ENCODE measurements around the gene STK11. TPM values are rescaled to one million over a fixed set of nuclear protein-coding genes. Genes with fewer than 3 reads are reported as not detected.

Gene STK11
- polyA plus RNA-seq, 1 of the 3 experiments (the other 2 are of a cell fraction), result 55.5 TPM

DNA sequence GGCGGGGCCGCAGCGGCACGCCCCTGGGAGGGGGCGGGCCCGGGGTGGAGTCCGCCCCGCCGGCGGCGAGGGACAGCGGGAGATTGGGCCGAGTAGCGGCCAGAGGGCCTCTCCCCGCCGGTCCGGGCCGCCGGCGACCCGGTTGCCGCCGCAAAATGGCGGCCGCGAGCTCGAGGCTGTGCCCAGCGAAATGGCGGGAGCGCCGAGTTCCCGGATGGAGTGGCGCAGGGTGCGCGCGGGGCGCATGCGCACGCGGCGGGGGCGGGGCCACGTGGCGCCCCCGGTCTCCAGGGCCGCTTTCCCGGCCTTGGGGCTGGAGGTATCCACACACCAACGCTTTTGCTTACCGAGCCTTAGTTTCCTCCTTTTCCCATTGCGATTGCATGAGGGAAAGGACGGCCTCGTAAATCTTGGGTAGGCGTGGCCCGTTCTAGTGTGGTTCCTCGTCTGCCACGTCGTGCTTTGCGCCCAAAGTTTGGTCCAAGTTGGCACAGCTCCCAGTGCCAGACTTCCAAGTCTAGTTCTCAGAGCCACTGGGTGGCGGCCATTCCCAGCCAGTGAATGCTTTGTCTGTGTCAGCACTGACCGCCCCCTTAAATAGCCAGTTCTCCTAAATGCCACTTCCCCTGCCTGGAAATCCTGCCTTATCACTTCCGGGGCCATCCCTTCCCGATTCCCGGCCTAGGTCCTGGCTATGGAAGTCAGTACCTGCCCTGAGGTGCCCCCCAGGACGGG lies 64.1 kb downstream of the STK11 start (continued):
- TF ChIP-seq, protein P1, sequence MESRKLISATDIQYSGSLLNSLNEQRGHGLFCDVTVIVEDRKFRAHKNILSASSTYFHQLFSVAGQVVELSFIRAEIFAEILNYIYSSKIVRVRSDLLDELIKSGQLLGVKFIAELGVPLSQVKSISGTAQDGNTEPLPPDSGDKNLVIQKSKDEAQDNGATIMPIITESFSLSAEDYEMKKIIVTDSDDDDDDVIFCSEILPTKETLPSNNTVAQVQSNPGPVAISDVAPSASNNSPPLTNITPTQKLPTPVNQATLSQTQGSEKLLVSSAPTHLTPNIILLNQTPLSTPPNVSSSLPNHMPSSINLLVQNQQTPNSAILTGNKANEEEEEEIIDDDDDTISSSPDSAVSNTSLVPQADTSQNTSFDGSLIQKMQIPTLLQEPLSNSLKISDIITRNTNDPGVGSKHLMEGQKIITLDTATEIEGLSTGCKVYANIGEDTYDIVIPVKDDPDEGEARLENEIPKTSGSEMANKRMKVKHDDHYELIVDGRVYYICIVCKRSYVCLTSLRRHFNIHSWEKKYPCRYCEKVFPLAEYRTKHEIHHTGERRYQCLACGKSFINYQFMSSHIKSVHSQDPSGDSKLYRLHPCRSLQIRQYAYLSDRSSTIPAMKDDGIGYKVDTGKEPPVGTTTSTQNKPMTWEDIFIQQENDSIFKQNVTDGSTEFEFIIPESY (IDR thresholded peaks at IDR 0.05; ENCODE audit: borderline replicate concordance, low read depth), result no peak
- peak; percentile 21; the same call in 1 of the 2 replicates for TF ChIP-seq POLR2AphosphoS5 (IDR thresholded peaks at IDR 0.05; ENCODE audit: low read depth, low read length)
- TF ChIP-seq YY1 (IDR thresholded peaks at IDR 0.05; ENCODE audit: low read depth), result peak; percentile 94
- peak; percentile 87 for TF ChIP-seq MXI1 (IDR thresholded peaks at IDR 0.05; ENCODE audit: low read depth, low read length)
- TF ChIP-seq FOXJ3 (CRISPR knock-in tag; IDR thresholded peaks at IDR 0.05), result no peak
- TF ChIP-seq, protein P2, sequence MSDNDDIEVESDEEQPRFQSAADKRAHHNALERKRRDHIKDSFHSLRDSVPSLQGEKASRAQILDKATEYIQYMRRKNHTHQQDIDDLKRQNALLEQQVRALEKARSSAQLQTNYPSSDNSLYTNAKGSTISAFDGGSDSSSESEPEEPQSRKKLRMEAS (IDR thresholded peaks at IDR 0.05; ENCODE audit: low read depth), result peak; percentile 76
- 0 out of 2 replicates have a peak, but pooled peaks have one; percentile 2 for TF ChIP-seq SMC3 (IDR thresholded peaks at IDR 0.05; ENCODE audit: low read depth, low read length)
- TF ChIP-seq, protein P3, sequence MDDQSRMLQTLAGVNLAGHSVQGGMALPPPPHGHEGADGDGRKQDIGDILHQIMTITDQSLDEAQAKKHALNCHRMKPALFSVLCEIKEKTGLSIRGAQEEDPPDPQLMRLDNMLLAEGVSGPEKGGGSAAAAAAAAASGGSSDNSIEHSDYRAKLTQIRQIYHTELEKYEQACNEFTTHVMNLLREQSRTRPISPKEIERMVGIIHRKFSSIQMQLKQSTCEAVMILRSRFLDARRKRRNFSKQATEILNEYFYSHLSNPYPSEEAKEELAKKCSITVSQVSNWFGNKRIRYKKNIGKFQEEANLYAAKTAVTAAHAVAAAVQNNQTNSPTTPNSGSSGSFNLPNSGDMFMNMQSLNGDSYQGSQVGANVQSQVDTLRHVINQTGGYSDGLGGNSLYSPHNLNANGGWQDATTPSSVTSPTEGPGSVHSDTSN (IDR thresholded peaks at IDR 0.05), result 0 out of 2 replicates have a peak, but pooled peaks have one; percentile 11

DNA sequence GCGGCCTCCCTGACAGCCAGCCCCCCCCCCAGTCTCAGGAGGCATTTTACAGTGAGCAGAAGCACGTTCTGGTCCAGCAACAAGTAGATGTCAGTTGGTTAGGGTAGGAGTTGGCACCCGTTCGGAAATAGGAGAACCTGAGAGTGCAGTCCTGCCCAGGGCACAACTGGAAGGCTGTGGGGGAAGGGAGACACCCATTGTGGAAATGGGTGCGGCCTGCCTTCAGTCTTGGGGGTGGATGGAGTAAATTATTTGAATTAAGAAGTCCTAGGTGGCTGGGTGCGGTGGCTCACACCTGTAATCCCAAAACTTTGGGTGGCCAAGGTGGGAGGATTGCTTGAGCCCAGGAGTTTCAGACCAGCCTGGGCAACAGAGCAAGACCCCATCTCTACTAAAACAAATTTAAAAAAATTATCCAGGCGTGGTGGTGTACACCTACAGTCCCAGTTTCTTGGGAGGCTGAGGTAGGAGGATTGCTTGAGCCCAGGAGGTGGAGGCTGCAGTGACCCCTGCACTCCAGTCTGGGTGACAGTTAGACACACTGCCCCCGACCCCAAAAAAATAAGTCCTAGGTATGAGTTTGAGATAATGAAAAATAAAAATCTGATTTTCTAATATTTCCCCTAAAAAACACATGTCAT lies 64.8 kb downstream of the STK11 start:
- Histone ChIP-seq H3K9me3 (no peaks in the 10 kb centered on the region), H3K4me2 (peak overlapping the region; percentile 98), H3K27ac (ENCODE audit: low read depth in 2 of 2, low read length in 1 of 2) (peak overlapping the region; percentile 91 to 98), H2AFZ (ENCODE audit: low read depth) (no peak overlapping the region), H3K9ac (peak overlapping the region; percentile 91), H4K20me1 (ENCODE audit: insufficient read depth) (peaks cover 53% of the 10 kb centered on the region), H3K9me2 (no peaks in the 10 kb centered on the region), H3K27me3 (ENCODE audit: insufficient read depth) (no peaks in the 10 kb centered on the region), H3K79me2 (ENCODE audit: insufficient read depth) (peaks cover 56% of the 10 kb centered on the region), H3K36me3 (replicated peaks in 1 of 2; ENCODE audit: control insufficient read depth in 1 of 2, insufficient read depth in 2 of 2, low read length in 1 of 2) (peaks cover 45 to 50% of the 10 kb centered on the region in 2 experiments), H3K4me1 (ENCODE audit: control insufficient read depth in 1 of 2, insufficient read depth in 2 of 2, low read depth in 1 of 2, low read length in 1 of 2) (peaks cover 40 to 68% of the 10 kb centered on the region in 2 experiments; a peak in 3 of 4 replicates), H3K4me3 (ENCODE audit: low read depth in 2 of 2, low read length in 1 of 2) (peak overlapping the region; percentile 78 to 86), H3F3A (replicated peaks; ENCODE audit: insufficient read depth) (peaks cover 62% of the 10 kb centered on the region)
- 13% methylated on average over 8 of the region's 8 CpGs for WGBS (ENCODE audit: low lambda C conversion rate)
- ChIA-PET CTCF (interaction anchor here (4.6 to 18.6 kb wide), 3 partner anchors 10 to 28 kb away, joined by 26 to 594 read pairs (median 62); partner anchors contain the start of gene ATP5F1D), POLR2A (interaction anchor here (0.9 to 1.7 kb wide), 3 partner anchors 26 to 42 kb away, joined by 3 to 110 read pairs (median 49); partner anchors contain the start of genes ATP5F1D and CBARP)
- no peak for DNase-seq
- TF ChIP-seq, protein P4, sequence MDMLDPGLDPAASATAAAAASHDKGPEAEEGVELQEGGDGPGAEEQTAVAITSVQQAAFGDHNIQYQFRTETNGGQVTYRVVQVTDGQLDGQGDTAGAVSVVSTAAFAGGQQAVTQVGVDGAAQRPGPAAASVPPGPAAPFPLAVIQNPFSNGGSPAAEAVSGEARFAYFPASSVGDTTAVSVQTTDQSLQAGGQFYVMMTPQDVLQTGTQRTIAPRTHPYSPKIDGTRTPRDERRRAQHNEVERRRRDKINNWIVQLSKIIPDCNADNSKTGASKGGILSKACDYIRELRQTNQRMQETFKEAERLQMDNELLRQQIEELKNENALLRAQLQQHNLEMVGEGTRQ (IDR thresholded peaks at IDR 0.05; ENCODE audit: borderline replicate concordance, low read depth, low read length), result no peak

Data from SK-N-SH (cell line).